GM23338 (cell line): Measurements from ENCODE around the gene RAD51B. TPM values are rescaled to one million over a fixed set of nuclear protein-coding genes. Genes with fewer than 3 reads are reported as not detected.

Experiments used
- ATAC-seq: fragments of 200-7000 bp; cut with Tn5 transposase; 3 replicates; pipeline ENCODE4 v1.9.1; 2020
- DNase-seq: peaks from one replicate; pipeline ENCODE4 v3.0.0-alpha.2; 2015; ENCODE audit warnings: low spot score
- H2AFZ ChIP-seq: fragments of 200-600 bp; sonication (generic); 2 replicates; pipeline ENCODE4 v1.8.0; 2016; ENCODE audit warnings: antibody characterized with exemption, mild to moderate bottlenecking, moderate library complexity
- H3F3A ChIP-seq: fragments of 200-600 bp; sonication (generic); replicated peaks from 2 replicates; pipeline ENCODE4 v1.8.0; 2017; ENCODE audit warnings: antibody characterized with exemption, mixed run types, low read depth
- H3K27ac ChIP-seq: fragments of 200-600 bp; sonication (generic); 2 replicates; pipeline ENCODE4 v1.6.1; 2016; ENCODE audit warnings: low read depth
- H3K27me3 ChIP-seq: fragments of 200-600 bp; sonication (generic); 2 replicates; pipeline ENCODE4 v1.8.0; 2016; ENCODE audit warnings: mild to moderate bottlenecking, mixed run types, moderate library complexity; ENCODE audit not compliant: insufficient read depth
- H3K36me3 ChIP-seq: fragments of 200-600 bp; sonication (generic); 2 replicates; pipeline ENCODE4 v1.8.0; 2016; ENCODE audit warnings: mild to moderate bottlenecking; ENCODE audit not compliant: insufficient read depth
- H3K4me1 ChIP-seq: fragments of 200-600 bp; sonication (generic); 2 replicates; pipeline ENCODE4 v1.8.0; 2016; ENCODE audit warnings: mild to moderate bottlenecking, moderate library complexity; ENCODE audit not compliant: insufficient read depth
- H3K4me2 ChIP-seq: fragments of 200-600 bp; sonication (generic); 2 replicates; pipeline ENCODE4 v1.7.1; 2017; ENCODE audit warnings: mixed run types
- H3K4me3 ChIP-seq: fragments of 200-600 bp; sonication (generic); 2 replicates; pipeline ENCODE4 v1.6.1; 2016; ENCODE audit warnings: mixed run types
- H3K79me2 ChIP-seq: fragments of 200-600 bp; sonication (generic); replicated peaks from 2 replicates; pipeline ENCODE4 v1.8.0; 2017; ENCODE audit warnings: mild to moderate bottlenecking; ENCODE audit not compliant: insufficient read depth
- H3K9me2 ChIP-seq: fragments of 200-600 bp; sonication (generic); 2 replicates; pipeline ENCODE4 v1.8.0; 2017; ENCODE audit not compliant: insufficient read depth
- H4K20me1 ChIP-seq: fragments of 200-600 bp; sonication (generic); replicated peaks from 2 replicates; pipeline ENCODE4 v1.8.0; 2017; ENCODE audit warnings: mild to moderate bottlenecking; ENCODE audit not compliant: insufficient read depth
- H3K27ac Mint-ChIP-seq: 2 replicates; pipeline ENCODE4 v1.8.0; 2020; ENCODE audit warnings: inconsistent platforms, mild to moderate bottlenecking, moderate library complexity, mixed read lengths
- H3K27me3 Mint-ChIP-seq: 3 replicates; pipeline ENCODE4 v1.8.0; 2022; ENCODE audit warnings: low read depth, mild to moderate bottlenecking, moderate library complexity, mixed read lengths, inconsistent platforms; ENCODE audit not compliant: insufficient read depth, poor library complexity
- H3K36me3 Mint-ChIP-seq: 3 replicates; pipeline ENCODE4 v1.8.0; 2021; ENCODE audit warnings: low read depth, mild to moderate bottlenecking, inconsistent platforms, moderate library complexity, mixed read lengths
- H3K4me1 Mint-ChIP-seq: 3 replicates; pipeline ENCODE4 v1.8.0; 2020; ENCODE audit warnings: mild to moderate bottlenecking, inconsistent platforms, mixed read lengths
- H3K4me3 Mint-ChIP-seq: 3 replicates; pipeline ENCODE4 v1.8.0; 2021; ENCODE audit warnings: moderate library complexity, mild to moderate bottlenecking, inconsistent platforms, mixed read lengths
- H3K9me3 Mint-ChIP-seq: 3 replicates; pipeline ENCODE4 v1.8.0; 2020; ENCODE audit warnings: moderate library complexity, mild to moderate bottlenecking, inconsistent platforms, mixed read lengths
- CREB1 ChIP-seq: fragments of 250-450 bp; sonication (Bioruptor Pico); IDR thresholded peaks from 2 replicates; pipeline ENCODE4 v1.5.0; 2020; ENCODE audit warnings: low read depth, mild to moderate bottlenecking, moderate library complexity
- EZH2 ChIP-seq: fragments of 200-600 bp; sonication (generic); IDR thresholded peaks from one replicate; pipeline ENCODE4 v1.8.0; 2017; ENCODE audit warnings: antibody characterized with exemption, mild to moderate bottlenecking, low read depth; ENCODE audit not compliant: unreplicated experiment
- EZH2phosphoT487 ChIP-seq: fragments of 200-600 bp; sonication (generic); IDR thresholded peaks from one replicate; pipeline ENCODE4 v1.8.1; 2018; ENCODE audit warnings: antibody characterized with exemption; ENCODE audit not compliant: unreplicated experiment
- NANOG ChIP-seq: IDR thresholded peaks from 2 replicates; pipeline ENCODE4 v1.6.1; 2016; ENCODE audit warnings: antibody characterized with exemption, borderline replicate concordance
- ZNF331 ChIP-seq: fragments of 250-450 bp; sonication (Bioruptor Pico); IDR thresholded peaks from 2 replicates; pipeline ENCODE4 v1.5.0; 2020; ENCODE audit warnings: low read depth, mild to moderate bottlenecking, moderate library complexity
- polyA plus RNA-seq: library from polyadenylated mRNA; unstranded; fragments of >200 nt; fragmentation: Nextera tagmentation; extraction: Ambion mirVana; gene quantifications from 2 replicates; pipeline ENCODE4 v1.2.1, GENCODE V29; 2016
- total RNA-seq: library from RNA; depleted of rRNA; stranded (reverse); fragments of >200 nt; shearing (Covaris generic); gene quantifications from 2 replicates; pipeline ENCODE4 v1.2.3, GENCODE V29; 2014
- TF ChIP-seq, protein P1 (sequence below): fragments of 250-450 bp; sonication (Bioruptor Pico); IDR thresholded peaks from 2 replicates; pipeline ENCODE4 v1.5.0; 2020; ENCODE audit warnings: mild to moderate bottlenecking, moderate library complexity
- TF ChIP-seq, protein P2 (sequence below): IDR thresholded peaks from 2 replicates; pipeline ENCODE4 v1.6.1; 2016; ENCODE audit warnings: antibody characterized with exemption
- TF ChIP-seq, protein P3 (sequence below), 2 experiments: fragments of 200-600 bp in 1 of 2; sonication (generic) in 1 of 2; conservative IDR thresholded peaks; 2 replicates each; pipeline versions ENCODE4 v1.5.1 to v1.6.1; 2016 to 2017; ENCODE audit warnings: antibody characterized with exemption in 2 of 2, low read depth in 2 of 2, mild to moderate bottlenecking in 2 of 2, moderate library complexity in 1 of 2

The RAD51B gene
- total and polyA plus RNA-seq, 2 experiments from 2014 or later = 15.7 to 29.1 TPM

DNA sequence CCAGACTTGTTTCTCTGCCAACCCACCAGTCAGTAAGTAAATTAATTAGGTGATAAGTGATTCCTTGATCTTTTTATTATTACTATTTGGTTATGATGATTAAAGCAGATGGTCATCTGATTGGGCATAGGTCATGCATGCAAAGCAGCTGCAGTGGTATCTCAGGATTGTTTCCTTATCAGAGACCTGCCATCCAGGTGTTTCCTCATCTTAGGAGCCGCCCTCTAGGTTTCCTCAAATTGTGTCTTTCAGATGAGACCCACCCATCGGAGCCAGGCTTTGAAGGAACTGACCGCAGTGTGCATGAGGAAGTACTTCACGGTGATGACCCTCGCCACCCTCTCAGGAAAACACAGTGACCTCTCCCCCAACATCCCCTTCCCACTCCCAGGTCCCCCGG lies 910.0 kb downstream of the RAD51B start:
- TF ChIP-seq, protein P1, sequence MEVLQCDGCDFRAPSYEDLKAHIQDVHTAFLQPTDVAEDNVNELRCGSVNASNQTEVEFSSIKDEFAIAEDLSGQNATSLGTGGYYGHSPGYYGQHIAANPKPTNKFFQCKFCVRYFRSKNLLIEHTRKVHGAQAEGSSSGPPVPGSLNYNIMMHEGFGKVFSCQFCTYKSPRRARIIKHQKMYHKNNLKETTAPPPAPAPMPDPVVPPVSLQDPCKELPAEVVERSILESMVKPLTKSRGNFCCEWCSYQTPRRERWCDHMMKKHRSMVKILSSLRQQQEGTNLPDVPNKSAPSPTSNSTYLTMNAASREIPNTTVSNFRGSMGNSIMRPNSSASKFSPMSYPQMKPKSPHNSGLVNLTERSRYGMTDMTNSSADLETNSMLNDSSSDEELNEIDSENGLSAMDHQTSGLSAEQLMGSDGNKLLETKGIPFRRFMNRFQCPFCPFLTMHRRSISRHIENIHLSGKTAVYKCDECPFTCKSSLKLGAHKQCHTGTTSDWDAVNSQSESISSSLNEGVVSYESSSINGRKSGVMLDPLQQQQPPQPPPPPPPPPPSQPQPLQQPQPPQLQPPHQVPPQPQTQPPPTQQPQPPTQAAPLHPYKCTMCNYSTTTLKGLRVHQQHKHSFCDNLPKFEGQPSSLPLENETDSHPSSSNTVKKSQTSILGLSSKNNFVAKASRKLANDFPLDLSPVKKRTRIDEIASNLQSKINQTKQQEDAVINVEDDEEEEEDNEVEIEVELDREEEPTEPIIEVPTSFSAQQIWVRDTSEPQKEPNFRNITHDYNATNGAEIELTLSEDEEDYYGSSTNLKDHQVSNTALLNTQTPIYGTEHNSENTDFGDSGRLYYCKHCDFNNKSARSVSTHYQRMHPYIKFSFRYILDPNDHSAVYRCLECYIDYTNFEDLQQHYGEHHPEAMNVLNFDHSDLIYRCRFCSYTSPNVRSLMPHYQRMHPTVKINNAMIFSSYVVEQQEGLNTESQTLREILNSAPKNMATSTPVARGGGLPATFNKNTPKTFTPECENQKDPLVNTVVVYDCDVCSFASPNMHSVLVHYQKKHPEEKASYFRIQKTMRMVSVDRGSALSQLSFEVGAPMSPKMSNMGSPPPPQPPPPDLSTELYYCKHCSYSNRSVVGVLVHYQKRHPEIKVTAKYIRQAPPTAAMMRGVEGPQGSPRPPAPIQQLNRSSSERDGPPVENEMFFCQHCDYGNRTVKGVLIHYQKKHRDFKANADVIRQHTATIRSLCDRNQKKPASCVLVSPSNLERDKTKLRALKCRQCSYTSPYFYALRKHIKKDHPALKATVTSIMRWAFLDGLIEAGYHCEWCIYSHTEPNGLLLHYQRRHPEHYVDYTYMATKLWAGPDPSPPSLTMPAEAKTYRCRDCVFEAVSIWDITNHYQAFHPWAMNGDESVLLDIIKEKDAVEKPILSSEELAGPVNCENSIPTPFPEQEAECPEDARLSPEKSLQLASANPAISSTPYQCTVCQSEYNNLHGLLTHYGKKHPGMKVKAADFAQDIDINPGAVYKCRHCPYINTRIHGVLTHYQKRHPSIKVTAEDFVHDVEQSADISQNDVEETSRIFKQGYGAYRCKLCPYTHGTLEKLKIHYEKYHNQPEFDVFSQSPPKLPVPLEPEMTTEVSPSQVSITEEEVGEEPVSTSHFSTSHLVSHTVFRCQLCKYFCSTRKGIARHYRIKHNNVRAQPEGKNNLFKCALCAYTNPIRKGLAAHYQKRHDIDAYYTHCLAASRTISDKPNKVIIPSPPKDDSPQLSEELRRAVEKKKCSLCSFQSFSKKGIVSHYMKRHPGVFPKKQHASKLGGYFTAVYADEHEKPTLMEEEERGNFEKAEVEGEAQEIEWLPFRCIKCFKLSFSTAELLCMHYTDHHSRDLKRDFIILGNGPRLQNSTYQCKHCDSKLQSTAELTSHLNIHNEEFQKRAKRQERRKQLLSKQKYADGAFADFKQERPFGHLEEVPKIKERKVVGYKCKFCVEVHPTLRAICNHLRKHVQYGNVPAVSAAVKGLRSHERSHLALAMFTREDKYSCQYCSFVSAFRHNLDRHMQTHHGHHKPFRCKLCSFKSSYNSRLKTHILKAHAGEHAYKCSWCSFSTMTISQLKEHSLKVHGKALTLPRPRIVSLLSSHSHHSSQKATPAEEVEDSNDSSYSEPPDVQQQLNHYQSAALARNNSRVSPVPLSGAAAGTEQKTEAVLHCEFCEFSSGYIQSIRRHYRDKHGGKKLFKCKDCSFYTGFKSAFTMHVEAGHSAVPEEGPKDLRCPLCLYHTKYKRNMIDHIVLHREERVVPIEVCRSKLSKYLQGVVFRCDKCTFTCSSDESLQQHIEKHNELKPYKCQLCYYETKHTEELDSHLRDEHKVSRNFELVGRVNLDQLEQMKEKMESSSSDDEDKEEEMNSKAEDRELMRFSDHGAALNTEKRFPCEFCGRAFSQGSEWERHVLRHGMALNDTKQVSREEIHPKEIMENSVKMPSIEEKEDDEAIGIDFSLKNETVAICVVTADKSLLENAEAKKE (CRISPR knock-in tag) = no peak
- TF ChIP-seq EZH2 (no peak), EZH2phosphoT487 (no peak), CREB1 (CRISPR knock-in tag) (no peak), NANOG (no peak), ZNF331 (CRISPR knock-in tag) (no peak)
- TF ChIP-seq, protein P2, sequence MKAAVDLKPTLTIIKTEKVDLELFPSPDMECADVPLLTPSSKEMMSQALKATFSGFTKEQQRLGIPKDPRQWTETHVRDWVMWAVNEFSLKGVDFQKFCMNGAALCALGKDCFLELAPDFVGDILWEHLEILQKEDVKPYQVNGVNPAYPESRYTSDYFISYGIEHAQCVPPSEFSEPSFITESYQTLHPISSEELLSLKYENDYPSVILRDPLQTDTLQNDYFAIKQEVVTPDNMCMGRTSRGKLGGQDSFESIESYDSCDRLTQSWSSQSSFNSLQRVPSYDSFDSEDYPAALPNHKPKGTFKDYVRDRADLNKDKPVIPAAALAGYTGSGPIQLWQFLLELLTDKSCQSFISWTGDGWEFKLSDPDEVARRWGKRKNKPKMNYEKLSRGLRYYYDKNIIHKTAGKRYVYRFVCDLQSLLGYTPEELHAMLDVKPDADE = no peak
- TF ChIP-seq, protein P3, sequence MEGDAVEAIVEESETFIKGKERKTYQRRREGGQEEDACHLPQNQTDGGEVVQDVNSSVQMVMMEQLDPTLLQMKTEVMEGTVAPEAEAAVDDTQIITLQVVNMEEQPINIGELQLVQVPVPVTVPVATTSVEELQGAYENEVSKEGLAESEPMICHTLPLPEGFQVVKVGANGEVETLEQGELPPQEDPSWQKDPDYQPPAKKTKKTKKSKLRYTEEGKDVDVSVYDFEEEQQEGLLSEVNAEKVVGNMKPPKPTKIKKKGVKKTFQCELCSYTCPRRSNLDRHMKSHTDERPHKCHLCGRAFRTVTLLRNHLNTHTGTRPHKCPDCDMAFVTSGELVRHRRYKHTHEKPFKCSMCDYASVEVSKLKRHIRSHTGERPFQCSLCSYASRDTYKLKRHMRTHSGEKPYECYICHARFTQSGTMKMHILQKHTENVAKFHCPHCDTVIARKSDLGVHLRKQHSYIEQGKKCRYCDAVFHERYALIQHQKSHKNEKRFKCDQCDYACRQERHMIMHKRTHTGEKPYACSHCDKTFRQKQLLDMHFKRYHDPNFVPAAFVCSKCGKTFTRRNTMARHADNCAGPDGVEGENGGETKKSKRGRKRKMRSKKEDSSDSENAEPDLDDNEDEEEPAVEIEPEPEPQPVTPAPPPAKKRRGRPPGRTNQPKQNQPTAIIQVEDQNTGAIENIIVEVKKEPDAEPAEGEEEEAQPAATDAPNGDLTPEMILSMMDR (conservative IDR thresholded peaks at IDR 0.05; ENCODE audit: low read depth in 2 of 2) = no peak
- Histone ChIP-seq H4K20me1 (no peaks in the 10 kb centered on the region), H3K27ac (no peak overlapping the region), H3K4me1 (peaks cover 15% of the 10 kb centered on the region), H3K4me2 (no peak overlapping the region), H2AFZ (no peak overlapping the region), H3K36me3 (no peaks in the 10 kb centered on the region), H3K4me3 (no peak overlapping the region), H3F3A (no peaks in the 10 kb centered on the region), H3K79me2 (no peaks in the 10 kb centered on the region), H3K27me3 (no peaks in the 10 kb centered on the region), H3K9me2 (no peaks in the 10 kb centered on the region)
- Mint-ChIP-seq H3K4me3 (no peak overlapping the region), H3K4me1 (peaks cover 25% of the 10 kb centered on the region), H3K27me3 (peaks cover 3% of the 10 kb centered on the region), H3K27ac (no peak overlapping the region), H3K36me3 (no peaks in the 10 kb centered on the region), H3K9me3 (no peaks in the 10 kb centered on the region)
- DNase-seq (no peak), ATAC-seq (no peak)
